Measurements from ENCODE around the gene AMPD1. TPM values are rescaled to one million over a fixed set of nuclear protein-coding genes. Genes with fewer than 3 reads are reported as not detected.

AMPD1 gene
- total RNA-seq (100 to 1,000 TPM in 2 of 4 donors, 10 to 100 TPM in 2; 73.4 to 289 (median 155) TPM), polyA plus RNA-seq (100 to 1,000 TPM in 2 of 3 donors, 1 to 10 TPM in 1; 4.8 to 174 (median 129) TPM)
- long read RNA-seq, donor 1, partial matches to known transcripts, result 26 of 104 reads
- long read RNA-seq, donor 1, other reads (novel, unspliced or antisense), result 78 of 104 reads
- long read RNA-seq, donor 2, partial matches to known transcripts, result 24 of 58 reads
- long read RNA-seq, donor 2, other reads (novel, unspliced or antisense), result 31 of 58 reads

DNA sequence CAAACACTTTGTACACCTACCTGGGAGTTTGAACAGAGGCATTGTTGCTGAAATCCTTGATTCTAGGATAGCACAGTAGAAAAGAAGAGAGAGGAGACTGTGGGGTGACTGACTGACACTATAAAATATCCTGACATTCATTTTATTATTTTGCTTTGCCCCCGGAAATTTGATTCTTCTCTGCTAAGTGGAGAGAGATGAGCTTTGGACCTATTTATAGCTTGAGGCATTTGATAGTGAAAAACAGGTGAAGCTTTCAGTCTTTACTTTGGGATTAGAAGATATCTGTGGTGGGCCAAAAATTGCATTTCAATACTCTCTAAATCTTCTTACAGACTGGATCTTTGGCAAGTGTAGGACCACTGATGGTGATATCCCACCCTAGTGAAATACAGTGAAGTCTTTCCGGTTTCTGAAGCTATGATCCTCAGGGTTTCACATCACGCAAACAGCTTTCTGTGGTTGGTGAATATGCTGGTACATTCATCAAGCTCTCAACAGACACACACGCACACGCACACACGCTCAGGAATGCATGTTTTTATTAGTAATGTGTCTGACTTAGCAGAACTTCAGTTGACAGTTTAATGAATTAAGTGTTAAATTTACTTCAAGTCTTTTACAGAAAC lies at the start of gene AMPD1:
Gene AMPD1, minus strand, starts transcription at position 117 of the 629 bp plus-strand sequence. Its CDS starts 75 bp downstream, at position 42.
- peak within 1 kb of the TSS; percentile 94 for H3K27ac ChIP-seq
- intact Hi-C loops (cut with DNase I), result loop anchor here in 1 of 2 donors (1.0 to 2.0 kb wide), 2 partner anchors 55 to 61 kb away; partner anchors contain the start of gene CSDE1
- peaks cover 20% of the 10 kb centered on the region for H3K4me1 ChIP-seq
- whole genome bisulfite sequencing, 3 donors, result 21 to 33% (median 29%) methylated on average over 6 of the region's 6 CpGs
- ATAC-seq (peak; percentile 71 to 80 (median 74)), DNase-seq (no peak)
- H3K9me3 ChIP-seq, result no peaks in the 10 kb centered on the region
- no peaks in the 10 kb centered on the region for H3K27me3 ChIP-seq (ENCODE audit: insufficient read depth in 3 of 3, low read length in 2 of 3)
- TF ChIP-seq, protein P1, sequence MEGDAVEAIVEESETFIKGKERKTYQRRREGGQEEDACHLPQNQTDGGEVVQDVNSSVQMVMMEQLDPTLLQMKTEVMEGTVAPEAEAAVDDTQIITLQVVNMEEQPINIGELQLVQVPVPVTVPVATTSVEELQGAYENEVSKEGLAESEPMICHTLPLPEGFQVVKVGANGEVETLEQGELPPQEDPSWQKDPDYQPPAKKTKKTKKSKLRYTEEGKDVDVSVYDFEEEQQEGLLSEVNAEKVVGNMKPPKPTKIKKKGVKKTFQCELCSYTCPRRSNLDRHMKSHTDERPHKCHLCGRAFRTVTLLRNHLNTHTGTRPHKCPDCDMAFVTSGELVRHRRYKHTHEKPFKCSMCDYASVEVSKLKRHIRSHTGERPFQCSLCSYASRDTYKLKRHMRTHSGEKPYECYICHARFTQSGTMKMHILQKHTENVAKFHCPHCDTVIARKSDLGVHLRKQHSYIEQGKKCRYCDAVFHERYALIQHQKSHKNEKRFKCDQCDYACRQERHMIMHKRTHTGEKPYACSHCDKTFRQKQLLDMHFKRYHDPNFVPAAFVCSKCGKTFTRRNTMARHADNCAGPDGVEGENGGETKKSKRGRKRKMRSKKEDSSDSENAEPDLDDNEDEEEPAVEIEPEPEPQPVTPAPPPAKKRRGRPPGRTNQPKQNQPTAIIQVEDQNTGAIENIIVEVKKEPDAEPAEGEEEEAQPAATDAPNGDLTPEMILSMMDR (IDR thresholded peaks at IDR 0.05), result no peak
- peak within 1 kb of the TSS; percentile 75 for H3K4me3 ChIP-seq
- H3K36me3 ChIP-seq (ENCODE audit: insufficient read depth in 1 of 2, low read depth in 1 of 2), result peaks cover 0 to 12% of the 10 kb centered on the region in 2 donors

DNA sequence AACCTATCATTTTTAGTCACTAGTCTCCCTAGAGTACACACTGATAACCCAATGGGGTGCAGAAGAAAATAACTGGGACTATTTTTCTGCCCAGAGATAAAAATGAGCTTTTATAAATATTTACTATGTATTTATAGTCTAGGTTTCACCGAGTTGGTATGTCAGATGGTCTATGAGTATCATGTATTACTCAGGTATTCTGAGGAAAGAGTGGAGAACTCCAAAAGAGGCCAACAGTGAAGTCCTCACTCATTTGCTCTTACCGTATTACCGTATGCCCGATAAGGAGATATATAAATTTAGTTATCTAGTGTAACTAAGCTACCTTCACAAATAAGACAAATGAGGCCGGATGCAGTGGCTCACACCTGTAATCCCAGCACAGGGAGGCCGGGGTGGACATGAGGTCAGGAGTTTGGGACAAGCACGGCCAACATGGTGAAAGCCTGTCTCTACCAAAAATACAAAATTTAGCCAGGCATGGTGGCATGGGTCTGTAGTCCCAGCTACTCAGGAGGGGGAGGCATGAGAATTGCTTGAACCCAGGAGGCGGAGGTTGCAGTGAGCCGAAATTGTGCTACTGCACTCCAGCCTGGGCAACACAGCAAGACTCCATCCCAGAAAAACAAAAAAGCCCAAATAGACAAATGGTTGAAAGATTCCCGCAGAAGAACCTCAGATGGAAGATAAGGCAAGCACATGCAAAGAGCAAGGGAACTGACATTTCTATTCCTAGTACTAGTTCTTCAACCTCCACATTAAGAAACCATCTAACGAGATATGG lies 46.8 kb upstream of the AMPD1 start:
- peak overlapping the region; percentile 5 for H3K4me3 ChIP-seq
- ATAC-seq, result peak; percentile 49 to 70 (median 52)
- H3K4me1 ChIP-seq, result peaks cover 89% of the 10 kb centered on the region
- no peak for DNase-seq
- WGBS, 3 donors, result 60 to 81% (median 67%) methylated on average over 11 of the region's 11 CpGs
- peaks cover 2 to 71% of the 10 kb centered on the region in 2 donors for H3K36me3 ChIP-seq (ENCODE audit: insufficient read depth in 1 of 2, low read depth in 1 of 2)
- H3K27ac ChIP-seq, result peak overlapping the region; percentile 100
- intact Hi-C loops (cut with DNase I), result loop anchor here in 1 of 2 donors (5.0 kb wide), 1 partner anchor 35 kb away; no protein-coding TSS in a partner anchor
- no peaks in the 10 kb centered on the region for H3K27me3 ChIP-seq (ENCODE audit: insufficient read depth in 3 of 3, low read length in 2 of 3)
- TF ChIP-seq, protein P1 (IDR thresholded peaks at IDR 0.05), result no peak
- no peaks in the 10 kb centered on the region for H3K9me3 ChIP-seq

DNA sequence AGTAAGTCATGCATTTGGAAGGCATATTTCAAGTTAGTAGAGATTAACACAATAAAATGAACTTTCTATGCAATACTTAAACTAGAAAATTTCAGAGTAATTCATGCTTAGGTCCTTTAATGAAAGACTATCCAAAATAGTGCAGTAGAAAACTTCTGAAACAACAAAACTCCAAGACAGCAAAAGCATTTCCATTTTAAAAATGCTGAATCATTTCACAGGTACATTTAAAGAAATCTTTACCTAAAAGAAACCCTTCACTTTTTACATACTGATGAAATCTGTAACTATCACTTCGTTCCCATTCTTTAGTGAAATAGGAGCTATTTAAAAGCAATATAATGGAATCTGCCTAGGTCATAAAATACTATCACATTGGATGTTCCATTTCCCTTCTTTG lies 45.0 kb upstream of the AMPD1 start:
- Histone ChIP-seq H3K4me3 (no peak overlapping the region), H3K27me3 (ENCODE audit: insufficient read depth in 3 of 3, low read length in 2 of 3) (no peaks in the 10 kb centered on the region), H3K36me3 (ENCODE audit: insufficient read depth in 1 of 2, low read depth in 1 of 2) (peaks cover 8 to 76% of the 10 kb centered on the region in 2 donors), H3K27ac (peak overlapping the region; percentile 100), H3K9me3 (no peaks in the 10 kb centered on the region), H3K4me1 (peaks cover 88% of the 10 kb centered on the region)
- intact Hi-C loops (cut with DNase I), result loop anchor here in 1 of 2 donors (5.0 kb wide), 1 partner anchor 33 kb away; no protein-coding TSS in a partner anchor
- 71 to 90% (median 81%) methylated on average over 1 of the region's 1 CpG for WGBS, 3 donors
- ATAC-seq (no peak), DNase-seq (no peak)
- TF ChIP-seq, protein P1 (IDR thresholded peaks at IDR 0.05), result no peak

DNA sequence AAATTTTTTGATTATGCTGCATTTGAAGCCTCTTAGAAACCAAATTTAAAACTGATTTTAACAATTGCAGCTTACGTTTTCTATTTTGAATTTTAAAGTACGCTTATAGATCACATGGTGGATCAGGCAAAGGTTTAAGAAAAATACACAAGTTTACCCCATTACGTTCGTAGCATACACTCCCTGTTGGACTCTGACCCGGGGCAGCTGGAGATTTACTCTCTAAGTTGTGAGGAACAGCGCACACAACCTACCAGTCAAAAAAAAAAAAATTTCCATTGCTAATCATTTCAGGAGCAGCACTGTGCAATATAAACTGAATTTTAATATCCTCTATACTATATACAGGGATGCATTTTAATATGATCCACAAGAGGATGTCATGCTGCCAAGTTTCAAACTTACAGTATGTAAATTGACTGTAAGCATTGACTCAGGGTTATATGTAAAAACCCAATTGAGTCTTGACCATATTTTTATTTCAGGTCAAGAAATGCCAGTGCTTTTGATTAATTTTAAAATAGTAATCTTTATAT lies 42.0 kb upstream of the AMPD1 start:
- H3K36me3 ChIP-seq (ENCODE audit: insufficient read depth in 1 of 2, low read depth in 1 of 2), result peaks cover 12 to 94% of the 10 kb centered on the region in 2 donors
- peak overlapping the region; percentile 100 for H3K27ac ChIP-seq
- DNase-seq, result no peak
- WGBS, 3 donors, result 88 to 95% (median 93%) methylated on average over 6 of the region's 6 CpGs
- no peaks in the 10 kb centered on the region for H3K9me3 ChIP-seq
- no peaks in the 10 kb centered on the region for H3K27me3 ChIP-seq (ENCODE audit: insufficient read depth in 3 of 3, low read length in 2 of 3)
- TF ChIP-seq, protein P1 (IDR thresholded peaks at IDR 0.05), result no peak
- no peak overlapping the region for H3K4me3 ChIP-seq
- H3K4me1 ChIP-seq, result peaks cover 76% of the 10 kb centered on the region
- intact Hi-C loops (cut with DNase I), result no loop called here
- no peak for ATAC-seq

Data from psoas muscle (tissue), 8 donors.